NT2/D1 (cell line): Measurements from ENCODE around the gene OVOL1.
A peak's percentile ranks its signal among the peaks of the same experiment; 100 is the strongest.

Experiments
- DNase-seq: peaks from one replicate; pipeline ENCODE4 v3.0.0-alpha.2; 2011; ENCODE audit warnings: low read depth, low spot score
- H3K27me3 ChIP-seq: 2 replicates; pipeline ENCODE4 v1.6.0; 2011; ENCODE audit warnings: mild to moderate bottlenecking; ENCODE audit not compliant: insufficient read length, insufficient read depth
- H3K36me3 ChIP-seq: 2 replicates; pipeline ENCODE4 v1.6.1; 2011; ENCODE audit warnings: mild to moderate bottlenecking, low read length, mixed read lengths; ENCODE audit not compliant: insufficient read depth, insufficient read length
- H3K4me1 ChIP-seq: 2 replicates; pipeline ENCODE4 v1.5.1; 2011; ENCODE audit not compliant: insufficient read depth, insufficient read length
- H3K4me3 ChIP-seq: 2 replicates; pipeline ENCODE4 v1.5.1; 2011; ENCODE audit warnings: low read depth; ENCODE audit not compliant: insufficient read length
- H3K9ac ChIP-seq: 2 replicates; pipeline ENCODE4 v1.6.0; 2011; ENCODE audit warnings: low read depth; ENCODE audit not compliant: insufficient read length
- H3K9me3 ChIP-seq: 2 replicates; pipeline ENCODE4 v1.5.1; 2011; ENCODE audit warnings: mild to moderate bottlenecking, low read length; ENCODE audit not compliant: insufficient read depth
- SUZ12 ChIP-seq: IDR thresholded peaks from 2 replicates; pipeline ENCODE4 v1.6.1; 2011; ENCODE audit not compliant: insufficient read length, insufficient read depth; ENCODE audit errors: extremely low read depth
- YY1 ChIP-seq: IDR thresholded peaks from 2 replicates; pipeline ENCODE4 v1.6.1; 2011; ENCODE audit not compliant: insufficient read length, insufficient read depth
- ZNF274 ChIP-seq: IDR thresholded peaks from 2 replicates; pipeline ENCODE4 v1.6.1; 2011; ENCODE audit warnings: mild to moderate bottlenecking, low read depth, low read length

The OVOL1 gene

GRCh38 chr11:65777821-65778361 is 9.0 kb upstream of the OVOL1 start:
- Histone ChIP-seq H3K9ac (peak overlapping the region; percentile 42), H3K36me3 (peaks cover 43% of the 10 kb centered on the region), H3K4me1 (peaks cover 10% of the 10 kb centered on the region), H3K9me3 (peaks cover 18% of the 10 kb centered on the region; the same call in 1 of the 2 replicates), H3K27me3 (peaks cover 14% of the 10 kb centered on the region), H3K4me3 (no peak overlapping the region)
- TF ChIP-seq SUZ12 (no peak), YY1 (no peak), ZNF274 (no peak)
- DNase-seq: no peak

- H3K9ac ChIP-seq: no peak overlapping the region
- H3K27me3 ChIP-seq: peaks cover 18% of the 10 kb centered on the region
- peaks cover 10% of the 10 kb centered on the region for H3K4me1 ChIP-seq
- H3K36me3 ChIP-seq: peaks cover 43% of the 10 kb centered on the region
- peaks cover 18% of the 10 kb centered on the region; the same call in 1 of the 2 replicates for H3K9me3 ChIP-seq
- no peak for DNase-seq
- TF ChIP-seq ZNF274: no peak
- TF ChIP-seq SUZ12: no peak
- no peak overlapping the region for H3K4me3 ChIP-seq
These were observed 8.4 kb upstream of the OVOL1 start for GRCh38 chr11:65778431-65778900.

DNA sequence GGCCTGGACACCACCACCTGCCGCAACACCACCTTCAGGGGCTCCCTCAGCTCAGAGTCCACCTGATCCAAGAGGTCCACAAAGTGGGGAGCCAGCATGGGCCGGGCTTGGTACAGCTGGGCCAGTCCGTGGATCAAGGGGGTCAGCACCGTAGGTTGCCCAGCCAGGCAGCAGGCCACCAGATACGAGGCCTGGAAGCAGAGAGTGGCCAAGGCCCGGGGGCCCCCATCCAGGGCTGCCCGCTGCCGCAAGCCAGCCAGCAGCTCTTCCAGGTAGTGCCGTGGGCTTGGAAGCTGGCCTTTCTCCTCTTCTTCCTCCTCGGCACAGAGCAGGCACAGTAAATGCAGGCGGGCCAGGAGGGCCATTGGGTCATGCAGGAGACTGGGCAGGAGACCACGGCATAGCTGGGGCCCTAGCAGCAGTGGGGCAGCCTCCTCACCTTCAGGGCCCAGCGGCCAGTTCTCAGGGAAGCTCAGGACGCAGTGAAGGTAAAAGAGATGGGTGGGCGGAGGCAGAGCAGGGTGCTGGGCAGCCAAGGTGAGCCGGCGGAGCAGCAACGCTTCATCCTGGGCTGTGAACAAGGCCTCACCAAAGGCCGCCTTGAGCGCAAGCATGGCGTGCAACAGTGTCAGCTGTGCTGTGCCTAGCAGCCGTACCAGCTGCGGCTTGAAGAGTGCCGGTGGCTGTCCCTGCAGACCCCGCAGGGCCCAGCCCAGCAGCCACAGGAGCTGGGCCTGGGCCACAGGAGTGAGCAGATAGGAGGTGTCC is 7.8 kb upstream of the OVOL1 start:
- Histone ChIP-seq H3K9me3 (peaks cover 18% of the 10 kb centered on the region; the same call in 1 of the 2 replicates), H3K4me1 (peaks cover 11% of the 10 kb centered on the region), H3K9ac (peak overlapping the region; percentile 95), H3K36me3 (peaks cover 43% of the 10 kb centered on the region), H3K4me3 (peak overlapping the region; percentile 93), H3K27me3 (peaks cover 22% of the 10 kb centered on the region)
- TF ChIP-seq SUZ12 (no peak), ZNF274 (no peak), YY1 (no peak)
- DNase-seq: no peak

DNA sequence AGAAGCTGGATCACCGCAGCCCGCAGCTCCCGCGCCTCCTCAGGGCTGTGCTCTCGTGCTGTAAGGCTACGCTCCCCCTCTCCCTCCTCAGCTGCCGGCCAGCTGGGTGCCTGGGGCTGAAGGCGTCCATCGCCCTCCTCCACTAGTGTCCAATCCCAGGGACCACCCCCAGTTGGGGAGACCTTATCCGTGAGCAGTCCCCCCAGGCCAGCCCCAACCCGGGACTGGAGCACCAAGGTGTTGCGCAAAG is 7.3 kb upstream of the OVOL1 start:
- TF ChIP-seq SUZ12 (no peak), ZNF274 (no peak), YY1 (no peak)
- no peak for DNase-seq
- H3K36me3 ChIP-seq: peaks cover 43% of the 10 kb centered on the region
- peaks cover 18% of the 10 kb centered on the region; the same call in 1 of the 2 replicates for H3K9me3 ChIP-seq
- peaks cover 27% of the 10 kb centered on the region for H3K27me3 ChIP-seq
- peaks cover 13% of the 10 kb centered on the region for H3K4me1 ChIP-seq
- H3K9ac ChIP-seq: peak overlapping the region; percentile 95
- H3K4me3 ChIP-seq: peak overlapping the region; percentile 93

GRCh38 chr11:65779919-65780769 is 6.7 kb upstream of the OVOL1 start:
- H3K36me3 ChIP-seq: peaks cover 43% of the 10 kb centered on the region
- no peak for TF ChIP-seq SUZ12
- no peak for TF ChIP-seq ZNF274

GRCh38 chr11:65780770-65781151 is 6.1 kb upstream of the OVOL1 start, which contains the start of gene AP5B1:
Gene AP5B1, minus strand, starts transcription at chr11:65780976. Its CDS starts 385 bp downstream, at chr11:65780591.
- Histone ChIP-seq H3K36me3 (peaks cover 38% of the 10 kb centered on the region), H3K27me3 (peaks cover 38% of the 10 kb centered on the region), H3K4me1 (peaks cover 13% of the 10 kb centered on the region), H3K9me3 (peaks cover 18% of the 10 kb centered on the region; the same call in 1 of the 2 replicates), H3K9ac (peak within 1 kb of the TSS; percentile 95), H3K4me3 (peak within 1 kb of the TSS; percentile 93)
- DNase-seq: no peak
- no peak for TF ChIP-seq YY1
- TF ChIP-seq ZNF274: no peak
- no peak for TF ChIP-seq SUZ12

More at GRCh38 chr11:65779919-65780769, 6.7 kb upstream of the OVOL1 start:
- peak overlapping the region; percentile 95 for H3K9ac ChIP-seq
- H3K4me3 ChIP-seq: peak overlapping the region; percentile 93
- peaks cover 18% of the 10 kb centered on the region; the same call in 1 of the 2 replicates for H3K9me3 ChIP-seq
- peaks cover 32% of the 10 kb centered on the region for H3K27me3 ChIP-seq
- H3K4me1 ChIP-seq: peaks cover 13% of the 10 kb centered on the region
- DNase-seq: peak; percentile 63
